GM06990 (cell line): ENCODE data around the gene INTS2.
"Not testable (repeated sequence)": the region's sequence is repeated elsewhere in the genome, so short reads cannot be mapped to it uniquely, and the experiment has no call there.

Source experiments
- DNase-seq: peaks from one replicate; pipeline ENCODE4 v3.0.0-alpha.2; 2011; ENCODE audit not compliant: insufficient read length; ENCODE audit errors: extremely low read depth
- H3K27me3 ChIP-seq: replicated peaks from 2 replicates; pipeline ENCODE4 v1.6.0; 2011; ENCODE audit warnings: low read length; ENCODE audit not compliant: control insufficient read depth, insufficient read depth
- H3K36me3 ChIP-seq: 2 replicates; pipeline ENCODE4 v1.5.1; 2011; ENCODE audit warnings: low read length; ENCODE audit not compliant: control insufficient read depth, insufficient read depth
- H3K4me3 ChIP-seq: replicated peaks from 2 replicates; pipeline ENCODE4 v1.5.1; 2011; ENCODE audit warnings: low read depth, mild to moderate bottlenecking, control low read depth, low read length
- CTCF ChIP-seq: IDR thresholded peaks from 2 replicates; pipeline ENCODE4 v1.5.1; 2011; ENCODE audit warnings: low read length, control low read depth, mild to moderate bottlenecking, inconsistent platforms; ENCODE audit not compliant: insufficient read depth, poor library complexity, severe bottlenecking

INTS2 gene

GRCh38 chr17:61822326-61823285, 105.2 kb downstream of the INTS2 start:
- Histone ChIP-seq H3K4me3 (no peak overlapping the region), H3K36me3 (no peaks in the 10 kb centered on the region; the same call in 1 of the 2 replicates), H3K27me3 (no peaks in the 10 kb centered on the region)
- no peak for TF ChIP-seq CTCF
- no peak for DNase-seq

- no peak for DNase-seq
- no peak for TF ChIP-seq CTCF
- Histone ChIP-seq H3K27me3 (no peaks in the 10 kb centered on the region), H3K36me3 (no peaks in the 10 kb centered on the region; the same call in 1 of the 2 replicates), H3K4me3 (no peak overlapping the region)
These were observed 106.1 kb downstream of the INTS2 start for GRCh38 chr17:61821655-61822054.

GRCh38 chr17:61819265-61819664, 108.5 kb downstream of the INTS2 start:
- not testable (repeated sequence) for H3K36me3 ChIP-seq, H3K4me3 ChIP-seq, H3K27me3 ChIP-seq, DNase-seq

GRCh38 chr17:61818225-61818624, 109.6 kb downstream of the INTS2 start:
- no peak for DNase-seq
- Histone ChIP-seq H3K4me3 (no peak overlapping the region), H3K27me3 (no peaks in the 10 kb centered on the region), H3K36me3 (no peaks in the 10 kb centered on the region; the same call in 1 of the 2 replicates)
- no peak for TF ChIP-seq CTCF

- DNase-seq: no peak
- Histone ChIP-seq H3K4me3 (no peak overlapping the region), H3K27me3 (no peaks in the 10 kb centered on the region), H3K36me3 (no peaks in the 10 kb centered on the region; the same call in 1 of the 2 replicates)
- TF ChIP-seq CTCF: no peak
These were observed 110.3 kb downstream of the INTS2 start for GRCh38 chr17:61817452-61817851.

- DNase-seq: no peak
- TF ChIP-seq CTCF: no peak
- H3K36me3 ChIP-seq: no peaks in the 10 kb centered on the region; the same call in 1 of the 2 replicates
These were observed 111.2 kb downstream of the INTS2 start for GRCh38 chr17:61816538-61816937.

More at GRCh38 chr17:61816538-61816937, 111.2 kb downstream of the INTS2 start:
- no peaks in the 10 kb centered on the region for H3K27me3 ChIP-seq
- H3K4me3 ChIP-seq: no peak overlapping the region
